ENCODE data around the gene F12. TPM values are rescaled to one million over a fixed set of nuclear protein-coding genes. Genes with fewer than 3 reads are reported as not detected.

F12 gene
- total RNA-seq, 1 donor from 2014 or later = not detected

- Mint-ChIP-seq H3K36me3 (peaks cover 4% of the 10 kb centered on the region), H3K4me3 (peak overlapping the region; percentile 70), H3K4me1 (peaks cover 28% of the 10 kb centered on the region), H3K9me3 (no peaks in the 10 kb centered on the region), H3K27me3 (ENCODE audit: insufficient read depth, low read depth) (peaks cover 11% of the 10 kb centered on the region), H3K27ac (peak overlapping the region; percentile 17)
- DNase-seq (ENCODE audit: low spot score) = no peak
- Histone ChIP-seq H3K9ac (no peak overlapping the region), H3K4me1 (peaks cover 9% of the 10 kb centered on the region), H3K27ac (no peak overlapping the region), H3K4me3 (no peak overlapping the region), H4K20me1 (ENCODE audit: low read depth) (peaks cover 33% of the 10 kb centered on the region), H3K9me3 (ENCODE audit: low read depth) (no peaks in the 10 kb centered on the region), H3K27me3 (no peaks in the 10 kb centered on the region), H3K79me2 (ENCODE audit: low read depth) (peaks cover 32% of the 10 kb centered on the region), H2AFZ (replicated peaks) (no peak overlapping the region), H3K36me3 (no peaks in the 10 kb centered on the region), H3K4me2 (no peak overlapping the region), H3F3A (ENCODE audit: low read depth) (peaks cover 12% of the 10 kb centered on the region)
- TF ChIP-seq EZH2phosphoT487 (IDR thresholded peaks at IDR 0.05) (no peak), CTCF (IDR thresholded peaks at IDR 0.05) (no peak), EZH2 (IDR thresholded peaks at IDR 0.05) (no peak)
These were observed 19.3 kb upstream of the F12 start for GRCh38 chr5:177428574-177429217.

DNA sequence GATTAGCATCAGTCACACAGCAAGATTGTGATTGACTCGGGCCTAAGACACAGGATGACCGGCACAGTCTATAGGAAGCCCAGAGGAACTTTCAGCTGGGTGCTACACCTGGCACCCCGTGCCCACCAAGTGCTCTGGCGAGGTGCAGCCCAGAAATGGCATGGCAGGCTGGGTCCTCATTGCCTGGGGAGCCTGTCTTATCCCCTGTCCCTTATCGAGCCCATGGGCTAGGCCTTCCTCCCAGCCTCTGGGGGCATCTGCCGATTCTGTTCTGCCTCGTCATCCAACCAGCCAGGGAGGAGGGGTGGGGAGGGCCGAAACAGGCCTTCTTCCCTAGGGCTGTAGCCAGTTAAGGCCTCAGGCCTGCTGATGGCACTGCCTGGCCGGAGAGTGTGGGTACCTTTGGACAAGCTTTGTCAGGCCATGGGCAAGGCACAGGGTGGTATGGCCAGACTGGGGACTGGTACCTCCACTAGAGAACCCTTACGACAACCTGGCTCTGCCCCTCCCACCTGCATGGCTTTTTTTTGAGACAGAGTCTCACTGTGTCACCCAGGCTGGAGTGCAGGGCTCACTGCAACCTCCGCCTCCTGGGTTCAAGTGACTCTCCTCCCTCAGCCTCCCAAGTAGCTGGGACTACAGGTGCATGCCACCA lies 18.7 kb upstream of the F12 start:
- H3K27ac ChIP-seq = no peak overlapping the region

GRCh38 chr5:177427211-177427822 lies 18.0 kb upstream of the F12 start:
- Histone ChIP-seq H3K9ac (peak overlapping the region; percentile 87), H3K36me3 (no peaks in the 10 kb centered on the region), H3K4me1 (peaks cover 9% of the 10 kb centered on the region), H3K9me3 (ENCODE audit: low read depth) (no peaks in the 10 kb centered on the region), H2AFZ (replicated peaks) (no peak overlapping the region), H4K20me1 (ENCODE audit: low read depth) (peaks cover 31% of the 10 kb centered on the region), H3K27me3 (no peaks in the 10 kb centered on the region), H3K27ac (no peak overlapping the region), H3K4me3 (peak overlapping the region; percentile 95), H3F3A (ENCODE audit: low read depth) (peaks cover 12% of the 10 kb centered on the region), H3K4me2 (peak overlapping the region; percentile 90), H3K79me2 (ENCODE audit: low read depth) (peaks cover 32% of the 10 kb centered on the region)
- Mint-ChIP-seq H3K9me3 (no peaks in the 10 kb centered on the region), H3K27me3 (ENCODE audit: insufficient read depth, low read depth) (peaks cover 13% of the 10 kb centered on the region), H3K4me1 (peaks cover 28% of the 10 kb centered on the region), H3K36me3 (peaks cover 2% of the 10 kb centered on the region), H3K27ac (peak overlapping the region; percentile 79), H3K4me3 (peak overlapping the region; percentile 93)
- TF ChIP-seq EZH2 (IDR thresholded peaks at IDR 0.05) (no peak), EZH2phosphoT487 (IDR thresholded peaks at IDR 0.05) (no peak), CTCF (IDR thresholded peaks at IDR 0.05) (no peak)
- peak; percentile 30 for DNase-seq (ENCODE audit: low spot score)

More for the DNA sequence above, 18.7 kb upstream of the F12 start:
- Histone ChIP-seq H3K27me3 (no peaks in the 10 kb centered on the region), H3K4me3 (peak overlapping the region; percentile 95), H3K9ac (no peak overlapping the region), H3K79me2 (ENCODE audit: low read depth) (peaks cover 32% of the 10 kb centered on the region), H3K4me1 (peaks cover 9% of the 10 kb centered on the region), H4K20me1 (ENCODE audit: low read depth) (peaks cover 33% of the 10 kb centered on the region), H3F3A (ENCODE audit: low read depth) (peaks cover 12% of the 10 kb centered on the region), H3K4me2 (peak overlapping the region; percentile 90), H2AFZ (replicated peaks) (no peak overlapping the region), H3K36me3 (no peaks in the 10 kb centered on the region), H3K9me3 (ENCODE audit: low read depth) (no peaks in the 10 kb centered on the region)
- no peak for DNase-seq (ENCODE audit: low spot score)
- Mint-ChIP-seq H3K27ac (no peak overlapping the region), H3K4me1 (peaks cover 28% of the 10 kb centered on the region), H3K9me3 (no peaks in the 10 kb centered on the region), H3K4me3 (peak overlapping the region; percentile 93), H3K27me3 (ENCODE audit: insufficient read depth, low read depth) (peaks cover 11% of the 10 kb centered on the region), H3K36me3 (peaks cover 2% of the 10 kb centered on the region)
- TF ChIP-seq EZH2 (IDR thresholded peaks at IDR 0.05) (no peak), EZH2phosphoT487 (IDR thresholded peaks at IDR 0.05) (no peak), CTCF (IDR thresholded peaks at IDR 0.05) (no peak)

Data from neural progenitor cell (in vitro differentiated cells).